ENCODE results near the gene TARS3.
"Not testable (repeated sequence)": the region's sequence is repeated elsewhere in the genome, so short reads cannot be mapped to it uniquely, and the experiment has no call there.

Gene TARS3

DNA sequence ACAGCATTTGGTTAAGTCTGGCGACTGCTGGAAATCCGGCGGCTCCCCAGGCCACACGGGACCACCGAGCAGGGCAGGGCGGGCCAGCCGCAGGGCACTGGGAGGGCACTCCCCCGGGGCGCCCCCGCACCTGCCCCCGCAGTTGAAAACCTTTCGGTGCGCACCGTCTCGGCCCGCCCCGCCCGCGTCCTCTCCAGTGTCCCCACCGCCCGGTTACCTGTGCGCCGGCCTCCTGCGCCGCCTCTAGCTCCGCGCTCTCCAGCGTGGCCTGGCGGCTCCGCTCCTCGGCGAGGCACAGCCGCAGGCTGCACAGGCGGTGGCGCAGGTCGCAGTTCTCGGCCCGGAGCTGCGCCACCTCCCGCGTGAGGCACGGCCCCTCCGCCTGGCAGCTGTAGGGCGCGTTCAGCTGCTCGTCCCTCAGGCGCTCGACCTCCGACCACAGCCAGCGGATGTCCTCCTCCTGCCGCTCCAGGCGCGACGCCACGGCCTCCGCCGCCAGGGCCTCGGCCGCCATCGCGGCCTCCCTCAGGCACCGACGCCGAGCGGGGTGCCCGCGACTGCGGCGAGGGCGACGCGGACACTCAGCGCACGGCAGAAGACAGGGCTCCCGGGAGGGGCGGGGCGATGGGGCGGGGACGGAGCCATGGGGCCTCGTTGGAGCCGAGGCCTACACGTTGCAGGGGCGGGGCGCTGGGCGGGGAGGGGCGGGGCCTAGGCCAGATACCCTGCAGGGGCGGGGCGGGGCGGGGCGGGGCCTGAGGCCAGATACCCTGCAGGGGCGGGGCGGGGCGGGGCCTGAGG, at the start of gene TARS3:
TSS of gene TARS3 (minus strand) at position 600 of the 801 bp plus-strand sequence. CDS start at position 514, 86 bp downstream.
- peak; percentile 94 for DNase-seq

- no peak for DNase-seq
Measured at GRCh38 chr15:101773496-101774100, 49.3 kb upstream of the TARS3 start.

- DNase-seq, result no peak
Measured at GRCh38 chr15:101772921-101773320, 48.6 kb upstream of the TARS3 start.

DNA sequence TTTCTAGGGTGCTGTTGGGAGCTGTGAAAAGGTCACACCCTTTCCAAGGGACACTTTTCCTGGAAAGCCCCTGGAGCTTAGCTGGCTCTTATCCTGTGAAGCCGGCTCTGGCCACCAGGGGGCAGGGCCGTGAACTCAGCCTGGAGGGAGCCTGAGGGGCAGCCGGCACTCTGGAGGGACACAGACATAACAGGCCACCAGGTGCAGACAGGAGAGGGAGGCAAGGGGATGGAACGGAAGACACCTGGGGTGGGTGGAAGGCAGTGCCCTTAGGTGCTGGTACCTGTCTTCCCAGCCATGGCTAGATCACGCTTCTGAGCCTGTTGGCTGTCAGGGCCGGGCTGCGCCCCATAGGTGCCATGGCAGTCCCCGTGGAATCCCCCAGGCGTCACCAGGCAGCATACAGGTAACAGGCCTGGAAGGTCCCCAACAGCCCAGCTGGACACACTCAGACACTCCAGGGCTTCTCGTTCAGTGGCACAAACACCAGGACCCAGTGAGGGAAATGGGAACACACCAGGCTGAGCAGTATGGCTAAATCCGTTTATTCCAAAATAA, 42.9 kb upstream of the TARS3 start:
- DNase-seq, result not testable (repeated sequence)

- DNase-seq, result no peak
Measured at GRCh38 chr15:101765772-101766456, 41.6 kb upstream of the TARS3 start.

- DNase-seq, result not testable (repeated sequence)
Measured at GRCh38 chr15:101765340-101765671, 41.0 kb upstream of the TARS3 start.

- DNase-seq, result not testable (repeated sequence)
Measured at GRCh38 chr15:101764669-101765339, 40.5 kb upstream of the TARS3 start.

GRCh38 chr15:101746716-101747082, 22.4 kb upstream of the TARS3 start:
- DNase-seq, result not testable (repeated sequence)

- not testable (repeated sequence) for DNase-seq
Measured at GRCh38 chr15:101734837-101735236, 10.6 kb upstream of the TARS3 start.

- DNase-seq, result no peak
Measured at GRCh38 chr15:101733545-101733944, 9.3 kb upstream of the TARS3 start.

DNA sequence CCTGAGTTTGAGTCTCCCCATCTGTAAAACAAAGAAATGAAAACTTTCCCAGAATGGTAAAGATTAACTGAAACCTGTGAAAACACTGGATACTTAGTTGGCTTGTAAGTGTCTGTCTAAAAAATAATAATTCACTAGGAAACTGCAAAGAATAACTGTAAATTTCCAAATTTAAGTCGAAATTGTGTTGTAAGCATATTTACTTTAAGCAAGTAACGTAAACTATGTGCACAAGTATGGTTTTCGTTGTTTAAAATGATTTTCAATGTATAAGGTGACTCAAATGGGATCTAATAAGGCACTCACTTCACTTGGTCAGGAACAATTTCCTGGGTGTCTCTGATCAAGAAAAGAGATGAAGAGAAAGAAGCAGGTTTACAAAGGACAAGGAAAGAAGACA, 8.5 kb upstream of the TARS3 start:
- DNase-seq, result no peak

GRCh38 chr15:101731746-101732145, 7.5 kb upstream of the TARS3 start:
- no peak for DNase-seq

- DNase-seq, result no peak
Measured at GRCh38 chr15:101727186-101727585, 2.9 kb upstream of the TARS3 start.

- no peak for DNase-seq
Measured at GRCh38 chr15:101725073-101725472, 800 bp upstream of the TARS3 start.

GRCh38 chr15:101724675-101725005, 367 bp upstream of the TARS3 start:
- no peak for DNase-seq

- no peak for DNase-seq
Measured at GRCh38 chr15:101723171-101723873, 951 bp downstream of the TARS3 start.

DNA sequence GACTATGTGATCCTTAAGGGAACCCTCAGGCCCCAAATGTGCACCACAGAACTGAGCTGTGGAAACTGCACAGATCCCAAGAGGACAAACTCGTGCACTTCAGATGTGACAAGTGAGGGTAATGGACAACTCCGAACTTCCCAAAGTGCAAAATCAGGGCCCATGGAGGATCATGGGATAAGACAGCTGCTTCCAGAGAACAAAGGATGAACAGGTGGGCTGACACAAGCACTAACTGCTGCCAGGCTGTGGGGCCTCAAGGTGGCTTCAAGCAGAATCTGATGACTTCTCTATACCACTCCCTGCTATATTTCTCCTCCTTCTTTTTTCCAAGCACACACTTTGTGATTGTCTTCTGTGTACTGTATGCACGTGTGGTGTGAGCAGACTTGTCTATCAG, 5.4 kb downstream of the TARS3 start:
- DNase-seq, result no peak

DNA sequence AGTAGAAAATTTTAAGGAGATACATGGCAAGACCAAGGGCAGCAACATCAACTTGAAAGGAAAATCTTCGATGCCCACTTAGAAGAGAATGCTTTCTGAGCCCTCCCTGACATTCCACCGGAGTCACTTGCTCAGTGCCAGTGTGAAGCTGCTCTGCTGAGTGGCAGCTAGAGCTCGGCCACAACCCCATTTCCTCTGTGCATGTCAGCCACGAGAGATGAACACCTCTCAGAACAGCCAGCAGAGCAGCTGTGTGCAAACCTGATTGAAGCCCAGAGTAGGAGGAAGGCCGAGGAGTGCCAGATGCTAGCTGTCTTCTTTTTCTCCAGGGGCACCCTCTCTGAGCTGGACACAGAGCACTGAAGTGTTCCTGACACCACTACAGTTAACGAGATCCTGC, 12.2 kb downstream of the TARS3 start:
- DNase-seq, result no peak

DNA sequence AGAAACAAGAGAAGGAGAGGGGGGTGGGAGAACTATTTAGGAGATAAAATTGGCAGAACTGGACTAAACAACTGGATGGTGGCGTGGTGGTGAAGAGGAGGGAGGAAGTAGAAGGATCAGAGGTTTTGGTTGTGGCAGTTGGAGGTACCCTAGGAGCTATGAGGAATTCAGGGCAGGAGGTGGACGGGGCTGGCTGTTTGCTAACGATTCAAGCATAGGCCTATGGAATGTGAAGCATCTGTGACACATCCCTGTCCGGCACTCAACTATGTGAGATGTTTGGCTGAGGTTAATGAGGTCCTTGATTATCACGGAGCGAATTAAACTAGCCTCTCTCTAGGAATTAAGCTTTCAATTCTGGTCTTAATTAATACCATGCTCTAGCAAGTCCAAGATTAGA, 13.5 kb downstream of the TARS3 start:
- no peak for DNase-seq

GRCh38 chr15:101709466-101709865, 14.8 kb downstream of the TARS3 start:
- no peak for DNase-seq

DNA sequence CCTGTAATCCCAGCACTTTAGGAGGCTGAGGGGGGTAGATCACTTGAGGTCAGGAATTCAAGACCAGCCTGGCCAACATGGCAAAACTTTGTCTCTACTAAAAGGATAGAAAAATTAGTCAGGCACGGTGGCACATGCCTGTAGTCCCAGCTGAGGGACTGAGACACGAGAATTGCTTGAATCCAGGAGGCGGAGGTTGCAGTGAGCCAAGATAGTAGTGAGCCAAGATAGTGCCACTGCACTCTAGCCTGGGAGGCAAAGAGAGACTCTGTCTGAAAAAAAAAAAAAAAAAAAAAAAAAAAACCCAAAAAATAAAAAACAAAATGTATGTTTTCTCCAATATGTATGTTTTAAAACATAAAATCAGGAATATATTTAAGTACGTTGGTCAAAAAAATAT, 16.3 kb downstream of the TARS3 start:
- no peak for DNase-seq

DNA sequence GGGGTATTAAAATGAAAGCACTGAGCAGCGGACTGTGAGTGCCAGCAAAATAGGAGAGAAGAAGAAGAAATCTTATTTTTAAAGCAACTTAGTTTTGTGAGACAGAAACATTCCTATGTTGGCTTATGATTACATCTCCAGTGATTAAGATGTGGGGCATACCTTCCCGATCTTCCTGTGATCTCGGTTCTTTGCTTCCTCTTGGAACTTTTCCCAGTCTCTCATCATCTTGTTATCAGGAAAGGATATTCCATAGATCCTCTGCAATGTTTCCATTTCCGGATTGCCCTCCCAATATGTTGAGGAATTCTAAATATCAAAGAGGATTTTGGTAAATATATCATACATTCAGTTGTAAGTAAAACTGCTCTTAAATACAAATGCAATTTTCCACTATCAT, 22.2 kb downstream of the TARS3 start:
- DNase-seq, result no peak

DNA sequence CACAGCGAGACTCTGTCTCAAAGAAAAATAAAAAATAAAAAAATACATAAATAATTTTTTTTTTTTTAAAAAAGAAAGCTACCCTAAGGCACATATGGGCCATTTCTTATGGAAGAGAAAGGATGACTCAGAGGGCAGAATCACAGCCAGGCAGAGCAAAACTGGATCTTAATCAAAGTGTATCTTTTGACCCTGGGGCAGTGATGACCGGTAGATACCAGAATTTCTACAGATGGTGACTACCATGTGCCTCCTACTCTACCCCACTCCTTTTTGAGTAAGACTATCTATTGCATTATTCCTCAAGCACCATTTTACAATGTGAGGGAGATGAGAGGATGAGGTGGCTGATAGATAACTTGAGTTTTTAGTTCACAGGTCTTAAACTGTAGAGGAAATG, 26.0 kb downstream of the TARS3 start:
- DNase-seq, result no peak
